ENCODE data around the gene MCUR1. TPM values are rescaled to one million over a fixed set of nuclear protein-coding genes. Genes with fewer than 3 reads are reported as not detected.

MCUR1 gene
- total and polyA plus RNA-seq, 2 donors (not counting 1 experiment from before 2014, with no cell fraction given), result 4.6 to 10.6 TPM

- H3K27ac ChIP-seq (ENCODE audit: low read length in 2 of 2), result no peak overlapping the region
- DNase-seq (no peak), ATAC-seq (ENCODE audit: low read depth) (no peak)
- H3K9me3 Mint-ChIP-seq (ENCODE audit: insufficient read depth), result no peaks in the 10 kb centered on the region
- no peaks in the 10 kb centered on the region for H3K27me3 ChIP-seq (replicated peaks in 1 of 4; ENCODE audit: control extremely low read depth in 1 of 4, control insufficient read depth in 3 of 4, insufficient read depth in 4 of 4, low read length in 3 of 4)
- H3K27me3 Mint-ChIP-seq, result no peaks in the 10 kb centered on the region
- H4K20me1 ChIP-seq (ENCODE audit: control insufficient read depth, insufficient read depth, low read length, poor library complexity, severe bottlenecking), result no peaks in the 10 kb centered on the region
- ChIA-PET POLR2A (no interaction called here), CTCF (interaction anchor here (0.7 to 1.4 kb wide), 4 partner anchors 21 to 196 kb away, joined by 3 to 4 read pairs (median 4); no protein-coding TSS in a partner anchor)
- no peak overlapping the region for H3K4me3 ChIP-seq (ENCODE audit: control extremely low read depth in 1 of 5, extremely low read depth in 1 of 5, insufficient read depth in 1 of 5, low read depth in 2 of 5, low read length in 4 of 5)
- H3K79me2 ChIP-seq (ENCODE audit: control insufficient read depth, insufficient read depth, low read length), result no peaks in the 10 kb centered on the region
- no peak overlapping the region for H3K27ac Mint-ChIP-seq
- no peaks in the 10 kb centered on the region for H3K4me1 ChIP-seq (ENCODE audit: control insufficient read depth in 2 of 2, insufficient read depth in 2 of 2, low read length in 2 of 2)
- WGBS (ENCODE audit: insufficient coverage), result no CpG with 5 or more reads among the region's 1 CpG
- H3K4me2 ChIP-seq (replicated peaks; ENCODE audit: low read depth, low read length, poor library complexity, severe bottlenecking), result no peak overlapping the region
- no peak overlapping the region for H3K4me3 Mint-ChIP-seq
- no peaks in the 10 kb centered on the region for H3K4me1 Mint-ChIP-seq
- H3K9me3 ChIP-seq (ENCODE audit: control extremely low read depth in 1 of 3, control insufficient read depth in 2 of 3, insufficient read depth in 1 of 3, low read length in 2 of 3), result no peaks in the 10 kb centered on the region
- H3K36me3 ChIP-seq (replicated peaks in 1 of 2; ENCODE audit: control extremely low read depth in 1 of 2, control insufficient read depth in 1 of 2, extremely low read depth in 1 of 2, insufficient read depth in 2 of 2, low read length in 1 of 2), result peaks cover 1 to 21% of the 10 kb centered on the region in 2 experiments
- no peak overlapping the region for H2AFZ ChIP-seq (ENCODE audit: insufficient read depth, low read depth, low read length, poor library complexity, severe bottlenecking)
- intact Hi-C loops (cut with micrococcal nuclease), result no loop called here
- TF ChIP-seq EZH2 (IDR thresholded peaks at IDR 0.05; ENCODE audit: borderline replicate concordance, insufficient read depth, low read depth, low read length, poor library complexity, severe bottlenecking), result no peak
- no peak for TF ChIP-seq CTCF (IDR thresholded peaks at IDR 0.05)
- H3K9ac ChIP-seq (ENCODE audit: low read length), result no peak overlapping the region
Measured at GRCh38 chr6:13789746-13790145, 24.6 kb downstream of the MCUR1 start.

- H3K4me3 ChIP-seq (ENCODE audit: control extremely low read depth in 1 of 5, extremely low read depth in 1 of 5, insufficient read depth in 1 of 5, low read depth in 2 of 5, low read length in 4 of 5), result no peak overlapping the region
- peaks cover 1 to 21% of the 10 kb centered on the region in 2 experiments for H3K36me3 ChIP-seq (replicated peaks in 1 of 2; ENCODE audit: control extremely low read depth in 1 of 2, control insufficient read depth in 1 of 2, extremely low read depth in 1 of 2, insufficient read depth in 2 of 2, low read length in 1 of 2)
- no peak for TF ChIP-seq EZH2 (IDR thresholded peaks at IDR 0.05; ENCODE audit: borderline replicate concordance, insufficient read depth, low read depth, low read length, poor library complexity, severe bottlenecking)
- no peak for TF ChIP-seq CTCF (IDR thresholded peaks at IDR 0.05)
- no peak for DNase-seq
- no peak for ATAC-seq (ENCODE audit: low read depth)
- Mint-ChIP-seq H3K4me1 (no peaks in the 10 kb centered on the region), H3K27me3 (no peaks in the 10 kb centered on the region), H3K9me3 (ENCODE audit: insufficient read depth) (no peaks in the 10 kb centered on the region), H3K27ac (no peak overlapping the region), H3K4me3 (no peak overlapping the region)
- H2AFZ ChIP-seq (ENCODE audit: insufficient read depth, low read depth, low read length, poor library complexity, severe bottlenecking), result no peak overlapping the region
- no peaks in the 10 kb centered on the region for H3K9me3 ChIP-seq (ENCODE audit: control extremely low read depth in 1 of 3, control insufficient read depth in 2 of 3, insufficient read depth in 1 of 3, low read length in 2 of 3)
- intact Hi-C loops (cut with micrococcal nuclease), result no loop called here
- ChIA-PET CTCF (interaction anchor here (0.8 to 1.4 kb wide), 3 partner anchors 85 to 278 kb away, joined by 3 to 4 read pairs (median 3); no protein-coding TSS in a partner anchor), POLR2A (no interaction called here)
- H3K4me2 ChIP-seq (replicated peaks; ENCODE audit: low read depth, low read length, poor library complexity, severe bottlenecking), result no peak overlapping the region
- no peaks in the 10 kb centered on the region for H3K79me2 ChIP-seq (ENCODE audit: control insufficient read depth, insufficient read depth, low read length)
- no peaks in the 10 kb centered on the region for H3K4me1 ChIP-seq (ENCODE audit: control insufficient read depth in 2 of 2, insufficient read depth in 2 of 2, low read length in 2 of 2)
- no peaks in the 10 kb centered on the region for H3K27me3 ChIP-seq (replicated peaks in 1 of 4; ENCODE audit: control extremely low read depth in 1 of 4, control insufficient read depth in 3 of 4, insufficient read depth in 4 of 4, low read length in 3 of 4)
- no peak overlapping the region for H3K9ac ChIP-seq (ENCODE audit: low read length)
- no peak overlapping the region for H3K27ac ChIP-seq (ENCODE audit: low read length in 2 of 2)
- H4K20me1 ChIP-seq (ENCODE audit: control insufficient read depth, insufficient read depth, low read length, poor library complexity, severe bottlenecking), result no peaks in the 10 kb centered on the region
- WGBS (ENCODE audit: insufficient coverage), result no CpG with 5 or more reads among the region's 6 CpGs
Measured at GRCh38 chr6:13788820-13789219, 25.5 kb downstream of the MCUR1 start.
